ENCODE measurements around the gene LRP3.

DNA sequence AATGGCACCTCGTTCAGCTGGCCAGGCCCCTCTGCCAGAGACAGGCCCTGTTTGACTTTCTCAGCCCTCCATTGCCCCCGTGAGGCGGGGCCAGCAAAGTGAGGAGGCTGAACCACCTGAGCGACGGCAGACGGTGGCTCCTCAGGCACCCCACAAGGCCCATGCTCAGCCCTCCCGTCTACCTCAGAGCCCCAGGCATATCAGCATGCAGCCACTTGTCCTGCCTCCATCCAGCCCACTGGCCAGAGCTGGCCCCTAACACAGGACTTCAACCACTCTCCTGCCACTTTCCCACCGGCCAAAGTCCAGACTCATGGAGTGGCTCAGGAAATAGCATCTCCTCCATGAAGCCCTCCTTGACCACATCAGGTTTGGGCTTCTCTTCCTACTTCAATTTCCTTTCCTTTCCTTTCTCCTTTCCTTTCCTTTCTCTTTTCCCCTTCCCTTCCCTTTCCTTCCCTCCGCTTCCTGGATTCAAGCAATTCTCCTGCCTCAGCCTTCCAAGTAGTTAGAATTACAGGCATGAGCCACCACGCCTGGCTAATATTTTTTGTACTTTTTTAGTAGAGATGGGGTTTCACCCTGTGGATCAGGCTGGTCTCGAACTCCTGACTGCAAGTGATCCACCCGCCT lies 22.2 kb downstream of the LRP3 start:
- TF ChIP-seq POLR2AphosphoS5 (IDR thresholded peaks at IDR 0.05; ENCODE audit: low read depth) (no peak), GABPA (IDR thresholded peaks at IDR 0.05; ENCODE audit: low read depth) (no peak)
- TF ChIP-seq, protein P1, sequence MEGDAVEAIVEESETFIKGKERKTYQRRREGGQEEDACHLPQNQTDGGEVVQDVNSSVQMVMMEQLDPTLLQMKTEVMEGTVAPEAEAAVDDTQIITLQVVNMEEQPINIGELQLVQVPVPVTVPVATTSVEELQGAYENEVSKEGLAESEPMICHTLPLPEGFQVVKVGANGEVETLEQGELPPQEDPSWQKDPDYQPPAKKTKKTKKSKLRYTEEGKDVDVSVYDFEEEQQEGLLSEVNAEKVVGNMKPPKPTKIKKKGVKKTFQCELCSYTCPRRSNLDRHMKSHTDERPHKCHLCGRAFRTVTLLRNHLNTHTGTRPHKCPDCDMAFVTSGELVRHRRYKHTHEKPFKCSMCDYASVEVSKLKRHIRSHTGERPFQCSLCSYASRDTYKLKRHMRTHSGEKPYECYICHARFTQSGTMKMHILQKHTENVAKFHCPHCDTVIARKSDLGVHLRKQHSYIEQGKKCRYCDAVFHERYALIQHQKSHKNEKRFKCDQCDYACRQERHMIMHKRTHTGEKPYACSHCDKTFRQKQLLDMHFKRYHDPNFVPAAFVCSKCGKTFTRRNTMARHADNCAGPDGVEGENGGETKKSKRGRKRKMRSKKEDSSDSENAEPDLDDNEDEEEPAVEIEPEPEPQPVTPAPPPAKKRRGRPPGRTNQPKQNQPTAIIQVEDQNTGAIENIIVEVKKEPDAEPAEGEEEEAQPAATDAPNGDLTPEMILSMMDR (IDR thresholded peaks at IDR 0.05; ENCODE audit: insufficient read depth, low read length): no peak
- TF ChIP-seq, protein P2, sequence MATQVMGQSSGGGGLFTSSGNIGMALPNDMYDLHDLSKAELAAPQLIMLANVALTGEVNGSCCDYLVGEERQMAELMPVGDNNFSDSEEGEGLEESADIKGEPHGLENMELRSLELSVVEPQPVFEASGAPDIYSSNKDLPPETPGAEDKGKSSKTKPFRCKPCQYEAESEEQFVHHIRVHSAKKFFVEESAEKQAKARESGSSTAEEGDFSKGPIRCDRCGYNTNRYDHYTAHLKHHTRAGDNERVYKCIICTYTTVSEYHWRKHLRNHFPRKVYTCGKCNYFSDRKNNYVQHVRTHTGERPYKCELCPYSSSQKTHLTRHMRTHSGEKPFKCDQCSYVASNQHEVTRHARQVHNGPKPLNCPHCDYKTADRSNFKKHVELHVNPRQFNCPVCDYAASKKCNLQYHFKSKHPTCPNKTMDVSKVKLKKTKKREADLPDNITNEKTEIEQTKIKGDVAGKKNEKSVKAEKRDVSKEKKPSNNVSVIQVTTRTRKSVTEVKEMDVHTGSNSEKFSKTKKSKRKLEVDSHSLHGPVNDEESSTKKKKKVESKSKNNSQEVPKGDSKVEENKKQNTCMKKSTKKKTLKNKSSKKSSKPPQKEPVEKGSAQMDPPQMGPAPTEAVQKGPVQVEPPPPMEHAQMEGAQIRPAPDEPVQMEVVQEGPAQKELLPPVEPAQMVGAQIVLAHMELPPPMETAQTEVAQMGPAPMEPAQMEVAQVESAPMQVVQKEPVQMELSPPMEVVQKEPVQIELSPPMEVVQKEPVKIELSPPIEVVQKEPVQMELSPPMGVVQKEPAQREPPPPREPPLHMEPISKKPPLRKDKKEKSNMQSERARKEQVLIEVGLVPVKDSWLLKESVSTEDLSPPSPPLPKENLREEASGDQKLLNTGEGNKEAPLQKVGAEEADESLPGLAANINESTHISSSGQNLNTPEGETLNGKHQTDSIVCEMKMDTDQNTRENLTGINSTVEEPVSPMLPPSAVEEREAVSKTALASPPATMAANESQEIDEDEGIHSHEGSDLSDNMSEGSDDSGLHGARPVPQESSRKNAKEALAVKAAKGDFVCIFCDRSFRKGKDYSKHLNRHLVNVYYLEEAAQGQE (IDR thresholded peaks at IDR 0.05; ENCODE audit: insufficient replicate concordance, low read depth): no peak

Data from HL-60 (cell line).